SKM-1 treated with dmso at 0.1 percent for 144 hours (cell line): ENCODE data around the gene HIF1AN.

ENCODE experiments used
- DNase-seq: peaks from one replicate; lab custom pipeline; 2025; ENCODE audit not compliant: unreplicated experiment; lab: John Stamatoyannopoulos, UW

The HIF1AN gene

DNA sequence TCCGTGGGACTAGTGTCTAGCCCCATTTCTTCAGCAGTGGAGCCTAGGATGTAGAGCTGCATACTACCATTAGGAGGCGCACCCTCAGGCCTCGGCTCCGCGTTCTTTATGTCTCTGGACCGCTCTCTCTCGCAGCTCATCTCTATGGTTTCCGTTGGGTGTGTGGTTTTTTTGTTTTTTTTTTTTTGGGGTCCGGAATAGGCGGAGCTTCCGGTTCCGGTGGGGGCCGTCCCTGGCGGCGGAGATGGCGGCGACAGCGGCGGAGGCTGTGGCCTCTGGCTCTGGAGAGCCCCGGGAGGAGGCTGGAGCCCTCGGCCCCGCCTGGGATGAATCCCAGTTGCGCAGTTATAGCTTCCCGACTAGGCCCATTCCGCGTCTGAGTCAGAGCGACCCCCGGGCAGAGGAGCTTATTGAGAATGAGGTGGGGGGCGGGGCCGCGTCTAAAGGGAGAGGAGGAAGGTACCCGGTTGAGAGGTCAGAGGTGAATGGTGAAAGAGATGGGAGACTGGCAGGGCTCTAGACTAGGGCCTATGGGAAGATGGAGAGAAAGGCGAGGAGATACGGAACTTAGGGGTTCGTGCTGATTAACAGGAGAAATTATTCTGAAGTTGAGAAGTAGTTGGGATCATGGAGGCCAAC, at the start of gene HIF1AN:
HIF1AN (plus strand) TSS at position 229 of the 639 bp plus-strand sequence; CDS start at position 245, 16 bp downstream.
- DNase-seq, result peak; percentile 95

GRCh38 chr10:100487529-100487928, 48.2 kb upstream of the HIF1AN start:
- DNase-seq, result no peak

GRCh38 chr10:100489396-100489795, 46.3 kb upstream of the HIF1AN start:
- DNase-seq, result no peak

- no peak for DNase-seq
Measured at GRCh38 chr10:100490531-100490930, 45.2 kb upstream of the HIF1AN start.

- no peak for DNase-seq
Measured at GRCh38 chr10:100496567-100496966, 39.2 kb upstream of the HIF1AN start.

GRCh38 chr10:100498059-100498458, 37.7 kb upstream of the HIF1AN start:
- DNase-seq, result no peak

GRCh38 chr10:100501423-100501822, 34.3 kb upstream of the HIF1AN start:
- DNase-seq, result no peak

DNA sequence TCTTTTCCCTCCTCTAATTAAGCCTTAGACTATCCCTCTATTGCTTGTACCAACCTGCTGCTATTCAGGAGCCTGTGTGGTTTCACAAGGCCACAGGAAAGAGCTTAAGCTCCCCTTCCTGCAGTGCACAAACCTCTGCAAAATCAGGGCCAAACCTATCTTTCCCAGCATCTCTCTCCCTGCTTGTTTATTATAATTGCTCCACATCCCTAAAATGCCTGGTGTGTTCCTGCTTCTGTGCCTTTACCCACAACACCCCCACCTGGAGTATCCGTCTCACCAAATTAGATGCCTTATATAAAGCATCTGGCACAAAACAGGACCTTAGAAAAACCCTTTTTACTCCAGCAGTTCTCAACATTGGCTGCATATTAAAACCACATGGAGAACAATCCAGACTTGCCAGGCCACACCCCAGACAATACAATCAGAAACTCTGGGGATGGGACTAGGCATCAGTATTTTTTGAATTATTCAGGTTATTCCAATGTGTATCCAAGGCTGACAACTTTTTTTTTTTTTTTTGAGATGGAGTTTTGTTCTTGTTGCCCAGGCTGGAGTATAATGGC, 32.7 kb upstream of the HIF1AN start:
- DNase-seq, result no peak

- DNase-seq, result no peak
Measured at GRCh38 chr10:100504096-100504495, 31.6 kb upstream of the HIF1AN start.

DNA sequence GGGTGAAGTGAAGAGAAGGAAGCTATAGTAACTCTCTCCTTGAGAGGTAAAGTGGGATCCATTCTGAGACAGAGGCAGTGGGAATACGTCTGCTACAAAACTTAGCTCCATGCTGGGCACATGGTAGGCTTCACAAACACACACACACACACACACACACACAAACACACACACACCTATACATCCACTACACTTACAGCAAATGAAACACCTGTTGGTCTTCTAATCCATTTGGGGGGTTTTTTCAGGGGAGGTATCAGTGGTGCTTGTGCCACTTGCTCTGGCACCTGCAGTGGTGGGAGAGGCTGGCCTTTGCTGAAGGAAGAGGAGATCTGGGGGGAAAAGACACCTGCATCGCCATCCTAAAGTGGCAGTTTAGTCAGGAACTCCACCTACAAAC, 30.6 kb upstream of the HIF1AN start:
- DNase-seq, result no peak

GRCh38 chr10:100506596-100507356, 29.0 kb upstream of the HIF1AN start:
- no peak for DNase-seq

DNA sequence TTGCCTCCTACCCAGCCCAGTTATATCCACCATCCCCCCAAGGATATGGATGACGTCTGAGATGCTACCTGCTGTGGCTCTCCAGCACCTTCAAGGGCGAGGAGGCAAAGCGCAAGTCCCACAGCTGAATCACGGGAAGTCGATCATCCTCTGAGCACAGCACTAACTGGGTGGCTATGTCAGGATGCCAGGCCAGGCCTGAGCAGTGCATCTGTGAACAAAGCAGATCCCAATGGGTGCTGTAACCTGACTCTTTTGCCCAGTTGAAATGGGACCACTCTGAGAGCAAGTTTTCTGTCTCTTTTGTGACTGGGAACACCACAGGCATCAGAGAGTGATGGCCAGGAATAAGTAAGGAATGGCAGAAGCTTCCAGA, 28.4 kb upstream of the HIF1AN start:
- DNase-seq, result no peak

- no peak for DNase-seq
Measured at GRCh38 chr10:100508266-100508665, 27.5 kb upstream of the HIF1AN start.

GRCh38 chr10:100508691-100509150, 27.0 kb upstream of the HIF1AN start:
- DNase-seq, result peak; percentile 44

GRCh38 chr10:100509241-100509840, 26.4 kb upstream of the HIF1AN start:
- DNase-seq, result no peak

DNA sequence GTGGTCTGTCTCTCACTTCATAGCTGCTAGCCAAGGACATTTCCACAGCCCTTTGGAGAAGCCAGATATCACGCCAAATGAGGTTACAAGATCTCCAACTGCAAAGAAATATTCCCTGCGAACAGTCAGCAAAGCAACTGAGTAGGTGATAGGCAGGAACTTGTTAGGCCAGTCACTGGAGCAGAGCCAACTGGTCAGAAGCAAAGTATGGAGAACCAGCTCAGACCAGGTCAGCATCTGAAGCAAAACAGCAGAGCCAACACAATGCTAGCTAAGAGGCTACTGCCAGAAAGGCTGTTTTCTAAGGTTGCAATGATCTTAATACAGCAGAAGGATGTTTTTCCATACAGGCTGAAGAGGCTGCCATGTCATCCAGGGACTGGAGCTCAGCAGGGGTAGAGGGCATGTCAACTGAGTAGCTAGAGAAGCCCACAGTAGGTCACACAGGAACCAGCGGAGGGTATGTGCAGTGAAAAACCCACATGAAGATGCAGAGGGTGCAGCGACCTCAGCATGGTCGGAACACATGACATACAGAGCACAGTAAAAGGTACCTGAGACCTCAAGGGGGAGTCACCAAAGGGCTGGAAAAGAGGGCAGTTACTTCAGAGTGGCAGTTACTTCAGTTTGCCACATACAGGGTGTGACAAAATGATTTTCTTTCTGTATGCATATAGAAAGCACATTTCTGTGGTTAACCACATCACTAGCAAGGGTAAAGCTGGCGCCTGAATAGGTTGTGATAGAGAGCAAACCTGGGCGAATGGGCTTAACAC, 25.0 kb upstream of the HIF1AN start:
- peak; percentile 41 for DNase-seq

GRCh38 chr10:100515612-100516011, 20.1 kb upstream of the HIF1AN start:
- DNase-seq, result no peak

DNA sequence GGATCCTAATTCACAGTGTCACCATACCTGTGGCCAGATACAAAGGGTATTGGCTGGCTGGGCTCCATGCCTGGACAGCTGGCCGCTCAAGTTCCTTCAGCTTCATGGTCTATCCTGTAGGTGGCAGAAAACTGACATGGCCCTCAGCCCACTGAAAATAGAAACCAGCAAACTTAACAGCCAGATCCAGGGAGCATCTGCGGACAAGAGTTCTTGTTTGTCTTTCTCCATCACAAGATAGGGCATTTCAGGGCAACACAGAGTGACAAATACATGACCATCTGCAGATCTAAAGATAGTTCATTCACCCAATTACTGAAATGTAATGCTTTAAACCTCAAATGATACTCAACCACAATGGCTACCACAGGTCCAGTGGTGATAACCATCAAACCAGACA, 18.9 kb upstream of the HIF1AN start:
- no peak for DNase-seq

GRCh38 chr10:100518761-100519241, 16.9 kb upstream of the HIF1AN start:
- DNase-seq, result no peak

DNA sequence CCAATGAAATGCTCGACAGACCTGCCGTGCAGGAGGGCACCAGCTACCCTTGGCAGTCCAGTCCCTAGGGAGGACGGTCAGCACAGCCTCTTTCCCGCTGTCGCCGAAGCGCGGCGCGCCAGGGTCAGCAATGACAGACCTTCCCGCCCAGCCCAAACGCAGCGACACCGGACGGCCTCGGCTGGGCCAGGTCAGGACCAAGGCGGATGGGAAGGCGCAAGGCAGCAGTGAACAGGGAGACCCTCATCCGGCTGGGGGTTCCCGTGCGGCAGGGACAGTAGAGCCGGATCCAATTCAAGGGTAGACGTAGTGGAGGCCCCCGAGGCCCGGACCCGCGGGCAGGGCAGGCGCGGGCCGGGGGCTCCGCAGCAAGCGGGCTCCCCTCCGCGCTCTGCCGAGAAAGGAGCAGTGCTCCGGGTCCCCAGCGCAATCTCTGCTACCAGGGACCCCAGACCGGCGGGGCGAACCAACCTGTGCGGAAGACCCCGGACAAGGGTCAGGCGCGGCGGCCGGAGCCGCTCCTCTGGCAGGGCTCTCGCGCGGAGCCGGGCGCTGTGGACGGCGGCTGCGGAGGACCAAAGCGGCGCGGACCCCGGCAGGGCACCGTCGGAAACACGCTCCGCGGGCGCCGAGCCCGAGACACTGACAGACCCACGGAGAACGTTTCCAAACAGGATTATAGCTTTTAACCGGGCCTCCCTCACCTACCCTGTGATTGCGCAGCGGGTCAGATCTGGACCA, 16.3 kb upstream of the HIF1AN start, which contains the start of gene SEC31B:
SEC31B (minus strand) TSS at position 551 of the 741 bp plus-strand sequence. CDS start 2,909 bp downstream, outside the sequence.
- DNase-seq, result no peak
